Femur (tissue), 1 donor: ENCODE results near the gene RASAL3.
"Not testable (repeated sequence)": the region's sequence is repeated elsewhere in the genome, so short reads cannot be mapped to it uniquely, and the experiment has no call there.

Source experiments
- DNase-seq: peaks from one replicate; pipeline ENCODE4 v3.0.0-alpha.2; 2017

Gene RASAL3

GRCh38 chr19:15464394-15465385 lies at the start of gene RASAL3:
TSS of gene RASAL3 (minus strand) at chr19:15464544. CDS start at chr19:15464358, 186 bp downstream.
- no peak for DNase-seq

- DNase-seq = no peak
These were observed 47.5 kb upstream of the RASAL3 start for GRCh38 chr19:15511671-15512424.

- no peak for DNase-seq
These were observed 43.8 kb upstream of the RASAL3 start, which contains the start of gene CYP4F22 for GRCh38 chr19:15508035-15508710. TSS of gene CYP4F22 (plus strand) at chr19:15508525. CDS start at chr19:15525337, 16,812 bp downstream.

- no peak for DNase-seq
These were observed 43.0 kb upstream of the RASAL3 start for GRCh38 chr19:15507068-15508034.

- no peak for DNase-seq
These were observed 41.8 kb upstream of the RASAL3 start for GRCh38 chr19:15506074-15506571.

- DNase-seq = no peak
These were observed 37.9 kb upstream of the RASAL3 start for GRCh38 chr19:15502264-15502663.

DNA sequence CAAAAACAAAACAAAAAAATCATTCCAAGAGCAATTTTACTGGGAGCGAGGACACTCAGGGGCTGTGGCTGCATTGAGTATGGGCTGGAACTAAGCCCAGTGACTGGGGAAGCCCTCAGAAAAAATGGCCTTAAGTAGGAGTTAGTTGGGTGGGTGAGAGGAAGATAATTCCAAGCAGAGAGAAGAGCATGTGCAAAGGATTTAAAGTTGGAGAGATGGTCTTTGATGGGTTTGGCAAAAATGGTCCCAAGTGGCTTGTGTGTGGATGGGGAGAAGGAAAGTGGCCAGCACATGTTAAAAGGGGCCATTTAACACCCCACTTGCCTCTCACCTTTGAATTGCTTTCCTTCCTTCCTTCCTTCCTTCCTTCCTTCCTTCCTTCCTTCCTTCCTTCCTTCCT lies 37.3 kb upstream of the RASAL3 start:
- no peak for DNase-seq

- no peak for DNase-seq
These were observed 34.6 kb upstream of the RASAL3 start for GRCh38 chr19:15498910-15499309.

GRCh38 chr19:15498156-15498858 lies 34.0 kb upstream of the RASAL3 start:
- no peak for DNase-seq

DNA sequence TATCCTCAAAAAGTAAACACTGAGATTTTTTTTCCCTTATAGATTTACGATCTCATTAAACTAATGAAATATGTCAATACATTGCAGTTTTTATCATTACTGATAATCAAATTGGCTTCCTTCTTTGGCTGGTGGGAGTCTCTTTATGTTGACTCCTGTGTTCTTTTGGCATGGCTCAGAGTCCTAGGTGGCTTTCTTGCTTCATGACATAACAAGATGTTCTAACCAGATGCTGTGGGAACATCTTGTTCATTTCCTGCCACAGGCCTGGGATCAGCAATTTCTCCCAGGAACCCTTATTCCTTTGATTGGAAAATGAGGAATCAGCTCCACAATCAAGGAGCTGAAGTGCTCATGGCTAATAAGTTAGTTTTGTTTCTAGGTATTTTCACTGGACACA lies 30.8 kb upstream of the RASAL3 start:
- DNase-seq = no peak

DNA sequence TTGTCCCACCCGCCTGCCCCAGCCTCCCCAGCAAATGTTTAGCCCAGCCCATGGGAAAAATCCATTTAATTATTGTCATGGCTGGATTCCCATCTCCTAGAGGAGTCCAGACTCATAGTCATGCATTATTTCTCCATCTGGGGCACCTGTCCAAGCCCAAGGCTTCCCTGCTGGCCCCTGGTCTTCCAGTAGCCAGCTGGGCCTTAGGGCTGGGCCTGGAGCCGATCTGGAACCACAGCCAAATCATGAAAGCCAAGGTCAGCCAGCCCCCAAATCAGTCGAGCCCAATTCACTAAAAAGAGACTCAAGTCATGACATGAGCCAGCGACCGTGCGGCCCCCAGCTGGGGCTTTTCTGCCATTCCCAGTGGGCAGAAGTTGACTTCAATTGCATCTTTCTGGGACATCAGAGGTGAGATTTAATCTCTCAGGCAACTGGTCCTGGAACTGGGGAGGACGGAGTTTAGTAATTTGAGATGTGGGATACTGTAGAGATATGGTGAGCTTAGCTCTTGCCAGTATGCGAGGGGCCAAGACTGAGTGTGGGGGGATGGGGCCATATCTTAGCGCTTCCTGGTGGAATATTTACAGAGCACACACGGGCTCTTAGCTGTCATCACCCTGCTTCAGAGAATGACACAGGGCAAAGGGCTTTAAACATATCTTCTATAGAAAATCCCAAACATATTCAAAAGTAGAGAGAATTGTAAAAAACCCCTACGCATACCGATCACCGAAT lies 24.3 kb upstream of the RASAL3 start:
- DNase-seq = no peak

- no peak for DNase-seq
These were observed 22.7 kb upstream of the RASAL3 start for GRCh38 chr19:15487038-15487437.

DNA sequence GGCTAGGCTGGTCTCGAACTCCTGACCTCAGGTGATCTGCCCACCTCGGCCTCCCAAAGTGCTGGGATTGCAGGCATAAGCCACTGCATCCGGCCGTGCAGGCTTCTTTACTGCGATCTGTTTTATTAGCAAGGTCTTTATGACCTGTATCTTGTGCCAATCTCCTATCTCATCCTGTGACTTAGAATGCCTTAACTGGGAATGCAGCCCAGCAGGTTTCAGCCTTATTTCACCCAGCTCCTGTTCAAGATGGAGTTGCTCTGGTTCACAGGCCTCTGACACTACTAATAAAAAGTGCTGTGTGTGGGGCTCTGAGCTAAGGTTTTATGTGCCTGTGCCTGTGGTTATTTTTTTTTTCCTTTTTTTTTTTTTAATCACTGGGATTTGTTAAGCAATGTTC lies 21.4 kb upstream of the RASAL3 start:
- DNase-seq = not testable (repeated sequence)

DNA sequence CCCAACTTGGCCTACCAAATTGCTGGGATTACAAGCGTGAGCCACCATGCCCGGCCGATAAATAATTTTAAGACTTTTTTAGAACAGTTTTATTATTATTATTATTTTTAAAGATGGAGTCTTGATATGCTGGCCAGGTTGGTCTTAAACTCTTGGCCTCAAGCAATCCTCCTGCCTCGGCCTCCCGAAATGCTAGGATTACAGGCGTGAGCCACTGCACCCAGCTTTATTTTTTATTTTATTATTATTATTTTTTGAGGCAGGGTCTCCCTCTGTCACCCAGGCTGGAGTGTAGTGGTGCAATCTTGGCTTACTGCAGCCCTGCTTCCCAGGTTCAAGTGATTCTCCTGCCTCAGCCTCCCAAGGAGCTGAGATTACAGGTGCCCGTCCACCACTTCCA lies 16.7 kb upstream of the RASAL3 start:
- not testable (repeated sequence) for DNase-seq

- DNase-seq = no peak
These were observed 15.3 kb upstream of the RASAL3 start, which contains the start of gene PGLYRP2 for GRCh38 chr19:15479391-15480345. TSS of gene PGLYRP2 (minus strand) at chr19:15479501. CDS start at chr19:15479371, 130 bp downstream.

GRCh38 chr19:15476325-15476724 lies 12.0 kb upstream of the RASAL3 start:
- DNase-seq = no peak

- no peak for DNase-seq
These were observed 11.3 kb upstream of the RASAL3 start for GRCh38 chr19:15475611-15476010.

DNA sequence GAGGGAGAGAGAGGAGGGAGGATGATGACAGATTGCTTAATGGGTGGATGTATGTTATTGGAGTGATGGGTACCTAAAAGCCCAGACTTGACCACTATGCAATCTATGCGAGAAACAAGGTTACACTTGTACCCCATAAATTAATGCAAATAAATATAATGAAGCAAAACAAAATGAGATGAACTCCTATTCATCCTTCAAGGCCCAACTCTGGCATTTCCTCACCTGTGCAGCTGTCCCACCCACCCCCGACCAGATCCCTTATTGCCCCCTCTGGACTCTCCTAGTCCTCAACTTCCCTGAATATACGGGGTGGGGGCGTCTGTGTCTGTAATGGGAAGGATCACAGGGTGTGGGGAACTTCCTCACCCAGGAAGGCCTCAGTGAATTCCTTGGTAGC lies 10.8 kb upstream of the RASAL3 start:
- DNase-seq = no peak

- not testable (repeated sequence) for DNase-seq
These were observed 9.5 kb upstream of the RASAL3 start for GRCh38 chr19:15473821-15474220.
